Psoas muscle (tissue), 8 donors: ENCODE results near the gene CARD19. TPM values are rescaled to one million over a fixed set of nuclear protein-coding genes. Genes with fewer than 3 reads are reported as not detected.

ENCODE experiments used
- ATAC-seq, 4 donors: fragments of 200-7000 bp; cut with Tn5 transposase; one replicate each; pipeline ENCODE4 v1.9.1; 2020; ENCODE audit warnings: moderate library complexity in 3 of 4, mild to moderate bottlenecking in 2 of 4
- DNase-seq, 2 donors: peaks; one replicate each; pipeline ENCODE4 v3.0.0-alpha.2; 2020
- H3K27ac ChIP-seq: fragments of 200-600 bp; one replicate; pipeline ENCODE4 v1.8.0; 2022
- H3K27me3 ChIP-seq, 3 donors: fragments of 200-600 bp in 1 of 3; one replicate each; pipeline versions ENCODE4 v1.6.1 to v1.8.0; 2013 to 2022; ENCODE audit warnings: low read length in 2 of 3, mild to moderate bottlenecking in 2 of 3, moderate library complexity in 1 of 3; ENCODE audit not compliant: insufficient read depth in 3 of 3
- H3K36me3 ChIP-seq, 2 donors: fragments of 200-600 bp in 1 of 2; one replicate each; pipeline versions ENCODE4 v1.6.1 to v1.8.0; 2013 to 2022; ENCODE audit warnings: low read depth in 1 of 2, mild to moderate bottlenecking in 1 of 2, moderate library complexity in 1 of 2; ENCODE audit not compliant: insufficient read depth in 1 of 2
- H3K4me1 ChIP-seq: fragments of 200-600 bp; one replicate; pipeline ENCODE4 v1.8.0; 2022
- H3K4me3 ChIP-seq: fragments of 200-600 bp; one replicate; pipeline ENCODE4 v1.8.0; 2022; ENCODE audit warnings: mild to moderate bottlenecking
- H3K9me3 ChIP-seq: fragments of 200-600 bp; one replicate; pipeline ENCODE4 v1.8.0; 2022
- CTCF ChIP-seq: fragments of 200-600 bp; IDR thresholded peaks from one replicate; pipeline ENCODE4 v1.8.0; 2022; ENCODE audit warnings: antibody characterized with exemption
- WGBS, 3 donors: extraction: QIAGEN DNeasy Blood & Tissue Kit; methylation state at CpG; one replicate each; pipeline versions ENCODE4 v1.1.6 to v1.1.7; 2013; 5-methylcytosine and 5-hydroxymethylcytosine counted together
- intact Hi-C, 2 donors: fragments of 100-400 bp; cut with DNase I; formaldehyde crosslinking; loops; one replicate each; pipeline versions ENCODE4 v1.11.0 to v1.14.2; 2022
- polyA plus RNA-seq, 3 donors: library from polyadenylated mRNA; stranded (reverse); fragments of 200-250 nt; gene quantifications; one replicate each; pipeline ENCODE4 v1.2.3, GENCODE V29; 2013
- total RNA-seq, 4 donors: library from RNA; stranded (reverse); fragmentation: NEBNext Ultra II Directional in 2 of 4; extraction: Animal tissue kit (Norgen Biotek cat#: 25700) in 2 of 4; gene quantifications; one replicate each; pipeline versions ENCODE4 v1.2.1 to v1.2.4, GENCODE V29; 2021 to 2023
- donor health status: healthy with polysubstance abuse.
- donor health status: DM: no; HTN: no; CAD: no; lungs with moderate emphysema.
- donor health status: Bipolar disorder and iron deficiency.
- donor health status: healthy.
- donor health status: DM: yes; HTN: yes; CAD: no.
- donor health status: DM: no; HTN: no; CAD: no.
- donor health status: DM: no; HTN: no; CAD: no.
- donor health status: DM: yes; HTN: yes; CAD: no.

Gene CARD19
- total and polyA plus RNA-seq, 7 donors: 27.9 to 86.3 (median 46.7) TPM

GRCh38 chr9:93057042-93057702 lies 38.8 kb upstream of the CARD19 start:
- no peak for DNase-seq
- H3K4me3 ChIP-seq: no peak overlapping the region
- H3K27ac ChIP-seq: no peak overlapping the region
- H3K4me1 ChIP-seq: no peaks in the 10 kb centered on the region
- H3K36me3 ChIP-seq: no peaks in the 10 kb centered on the region
- TF ChIP-seq CTCF: no peak
- no peak for ATAC-seq
- H3K9me3 ChIP-seq: no peaks in the 10 kb centered on the region
- peaks cover 0 to 29% (median 0%) of the 10 kb centered on the region in 3 donors for H3K27me3 ChIP-seq
- WGBS, 3 donors: 79 to 90% (median 83%) methylated on average over 8 of the region's 8 CpGs
- intact Hi-C loops: no loop called here

GRCh38 chr9:93057703-93058354 lies 38.2 kb upstream of the CARD19 start:
- DNase-seq: no peak
- 67 to 80% (median 71%) methylated on average over 14 of the region's 14 CpGs for WGBS, 3 donors
- intact Hi-C loops: no loop called here
- Histone ChIP-seq H3K36me3 (no peaks in the 10 kb centered on the region), H3K9me3 (no peaks in the 10 kb centered on the region), H3K4me3 (peak overlapping the region; percentile 66), H3K27ac (no peak overlapping the region), H3K27me3 (peaks cover 0 to 30% (median 0%) of the 10 kb centered on the region in 3 donors), H3K4me1 (no peaks in the 10 kb centered on the region)
- no peak for TF ChIP-seq CTCF
- ATAC-seq: peak; percentile 8 to 22 (median 16)

GRCh38 chr9:93058355-93059010 lies 37.5 kb upstream of the CARD19 start, which contains the start of gene SUSD3:
Gene SUSD3 (plus strand): TSS chr9:93058701. CDS start chr9:93058743, 42 bp downstream.
- intact Hi-C loops: no loop called here
- ATAC-seq (peak; percentile 42 to 67 (median 56)), DNase-seq (peak; percentile 51 to 73)
- no peaks in the 10 kb centered on the region for H3K36me3 ChIP-seq
- H3K27ac ChIP-seq: no peak within 1 kb of the TSS
- no peaks in the 10 kb centered on the region for H3K4me1 ChIP-seq
- TF ChIP-seq CTCF: no peak
- peak within 1 kb of the TSS; percentile 66 for H3K4me3 ChIP-seq
- peaks cover 0 to 35% (median 0%) of the 10 kb centered on the region in 3 donors for H3K27me3 ChIP-seq
- WGBS, 3 donors: 1 to 4% (median 1%) methylated on average over 13 to 55 of the region's 55 CpGs
- no peaks in the 10 kb centered on the region for H3K9me3 ChIP-seq

GRCh38 chr9:93059011-93059714 lies 36.9 kb upstream of the CARD19 start:
- no peaks in the 10 kb centered on the region for H3K4me1 ChIP-seq
- no peak overlapping the region for H3K27ac ChIP-seq
- H3K9me3 ChIP-seq: no peaks in the 10 kb centered on the region
- DNase-seq: no peak
- peak in 1 of 4 donors; percentile 17 for ATAC-seq
- no peak for TF ChIP-seq CTCF
- intact Hi-C loops: no loop called here
- H3K4me3 ChIP-seq: peak overlapping the region; percentile 66
- 30 to 64% (median 44%) methylated on average over 24 to 53 of the region's 53 CpGs for WGBS, 3 donors
- peaks cover 0 to 35% (median 0%) of the 10 kb centered on the region in 3 donors for H3K27me3 ChIP-seq
- H3K36me3 ChIP-seq: no peaks in the 10 kb centered on the region
